Lower leg skin (tissue), 4 donors: ENCODE data around the gene RTL10. TPM values are rescaled to one million over a fixed set of nuclear protein-coding genes. Genes with fewer than 3 reads are reported as not detected.

ENCODE experiments used
- DNase-seq, 2 donors: peaks; one replicate each; pipeline ENCODE4 v3.0.0-alpha.2; 2019; ENCODE audit warnings: low spot score in 2 of 2
- H3K4me3 ChIP-seq: fragments of 200-600 bp; sonication (generic); 2 replicates; pipeline ENCODE4 v1.5.1; 2017; ENCODE audit warnings: mild to moderate bottlenecking, low read depth; ENCODE audit not compliant: poor library complexity, severe bottlenecking
- POLR2A ChIP-seq, 2 donors: fragments of 450-650 bp; IDR thresholded peaks; one replicate each; pipeline ENCODE4 v1.6.1; 2016 to 2017; ENCODE audit warnings: antibody characterized with exemption in 2 of 2, mild to moderate bottlenecking in 1 of 2, moderate library complexity in 1 of 2
- WGBS, 2 donors: methylation state at CpG; one replicate each; pipeline ENCODE4 v1.1.5; 2018; 5-methylcytosine and 5-hydroxymethylcytosine counted together
- intact Hi-C: fragments of 100-400 bp; cut with DNase I; formaldehyde crosslinking; loops from one replicate; pipeline ENCODE4 v1.15.0; 2023; ENCODE audit warnings: low total_unique reads
- total RNA-seq, 4 donors: library from RNA; depleted of rRNA; stranded (reverse); fragments of >200 nt; gene quantifications; one replicate each; pipeline ENCODE4 v1.1.0, GENCODE V29; 2016
- TF ChIP-seq, protein P1 (sequence below), 3 donors: fragments of 450-650 bp; IDR thresholded peaks; one replicate each; pipeline ENCODE4 v1.5.1; 2016; ENCODE audit warnings: antibody characterized with exemption in 3 of 3, mild to moderate bottlenecking in 3 of 3, moderate library complexity in 2 of 3

The RTL10 gene
- total RNA-seq, 4 donors from 2014 or later: 24.5 to 28.0 (median 27.1) TPM

DNA sequence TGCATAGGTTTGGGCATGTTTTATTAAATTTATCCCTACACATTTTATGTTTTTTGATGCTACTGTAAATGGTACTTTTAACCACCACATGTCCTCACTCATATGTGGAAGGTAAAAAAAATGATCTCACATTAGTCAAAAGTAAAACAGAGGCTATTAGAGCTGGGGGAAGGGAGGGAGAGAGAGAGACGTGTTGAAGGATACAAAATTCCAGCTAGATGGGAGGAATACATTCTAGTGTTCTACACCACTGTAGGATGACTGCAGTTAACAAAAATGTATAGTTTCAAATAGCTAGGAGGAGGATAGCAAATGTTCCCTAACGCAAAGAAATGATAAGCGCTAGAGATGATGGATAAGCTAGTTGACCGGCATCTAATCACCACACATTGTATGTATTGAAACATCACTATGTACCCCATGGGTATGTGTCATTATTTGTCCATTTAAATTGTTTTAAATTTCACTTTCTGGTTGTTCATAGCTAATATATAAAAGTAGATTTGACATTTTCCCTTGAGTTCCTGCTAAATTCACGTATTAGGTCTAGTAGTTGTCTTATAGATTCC lies 9.9 kb upstream of the RTL10 start:
- WGBS, 2 donors: 92 to 96% methylated on average over 5 of the region's 5 CpGs
- intact Hi-C loops: no loop called here
- DNase-seq: no peak
- TF ChIP-seq, protein P1, sequence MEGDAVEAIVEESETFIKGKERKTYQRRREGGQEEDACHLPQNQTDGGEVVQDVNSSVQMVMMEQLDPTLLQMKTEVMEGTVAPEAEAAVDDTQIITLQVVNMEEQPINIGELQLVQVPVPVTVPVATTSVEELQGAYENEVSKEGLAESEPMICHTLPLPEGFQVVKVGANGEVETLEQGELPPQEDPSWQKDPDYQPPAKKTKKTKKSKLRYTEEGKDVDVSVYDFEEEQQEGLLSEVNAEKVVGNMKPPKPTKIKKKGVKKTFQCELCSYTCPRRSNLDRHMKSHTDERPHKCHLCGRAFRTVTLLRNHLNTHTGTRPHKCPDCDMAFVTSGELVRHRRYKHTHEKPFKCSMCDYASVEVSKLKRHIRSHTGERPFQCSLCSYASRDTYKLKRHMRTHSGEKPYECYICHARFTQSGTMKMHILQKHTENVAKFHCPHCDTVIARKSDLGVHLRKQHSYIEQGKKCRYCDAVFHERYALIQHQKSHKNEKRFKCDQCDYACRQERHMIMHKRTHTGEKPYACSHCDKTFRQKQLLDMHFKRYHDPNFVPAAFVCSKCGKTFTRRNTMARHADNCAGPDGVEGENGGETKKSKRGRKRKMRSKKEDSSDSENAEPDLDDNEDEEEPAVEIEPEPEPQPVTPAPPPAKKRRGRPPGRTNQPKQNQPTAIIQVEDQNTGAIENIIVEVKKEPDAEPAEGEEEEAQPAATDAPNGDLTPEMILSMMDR (IDR thresholded peaks at IDR 0.05): no peak
- TF ChIP-seq POLR2A (IDR thresholded peaks at IDR 0.05): no peak
- H3K4me3 ChIP-seq: no peak overlapping the region

DNA sequence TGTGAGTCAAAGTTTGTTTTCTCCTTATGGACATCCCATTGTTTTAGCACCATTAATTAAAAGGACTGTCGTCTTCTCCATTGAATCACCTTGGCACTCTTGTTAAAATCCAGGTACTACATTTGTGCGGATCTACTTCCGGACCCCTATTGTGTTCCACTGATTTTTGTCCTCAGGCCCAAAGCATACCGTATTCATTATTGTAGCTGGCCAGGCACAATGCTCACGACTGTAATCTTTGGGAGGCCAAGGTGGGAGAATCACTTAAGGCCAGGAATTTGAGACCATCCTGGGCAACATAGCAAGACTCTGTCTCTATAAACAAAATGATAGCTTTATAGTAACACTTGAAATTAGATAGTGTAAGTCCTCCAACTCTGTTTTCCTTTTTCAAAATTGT lies 8.9 kb upstream of the RTL10 start:
- H3K4me3 ChIP-seq: no peak overlapping the region
- DNase-seq: no peak
- TF ChIP-seq POLR2A (IDR thresholded peaks at IDR 0.05): no peak
- TF ChIP-seq, protein P1 (IDR thresholded peaks at IDR 0.05): no peak
- WGBS, 2 donors: 85 to 93% methylated on average over 5 of the region's 5 CpGs
- intact Hi-C loops: no loop called here

DNA sequence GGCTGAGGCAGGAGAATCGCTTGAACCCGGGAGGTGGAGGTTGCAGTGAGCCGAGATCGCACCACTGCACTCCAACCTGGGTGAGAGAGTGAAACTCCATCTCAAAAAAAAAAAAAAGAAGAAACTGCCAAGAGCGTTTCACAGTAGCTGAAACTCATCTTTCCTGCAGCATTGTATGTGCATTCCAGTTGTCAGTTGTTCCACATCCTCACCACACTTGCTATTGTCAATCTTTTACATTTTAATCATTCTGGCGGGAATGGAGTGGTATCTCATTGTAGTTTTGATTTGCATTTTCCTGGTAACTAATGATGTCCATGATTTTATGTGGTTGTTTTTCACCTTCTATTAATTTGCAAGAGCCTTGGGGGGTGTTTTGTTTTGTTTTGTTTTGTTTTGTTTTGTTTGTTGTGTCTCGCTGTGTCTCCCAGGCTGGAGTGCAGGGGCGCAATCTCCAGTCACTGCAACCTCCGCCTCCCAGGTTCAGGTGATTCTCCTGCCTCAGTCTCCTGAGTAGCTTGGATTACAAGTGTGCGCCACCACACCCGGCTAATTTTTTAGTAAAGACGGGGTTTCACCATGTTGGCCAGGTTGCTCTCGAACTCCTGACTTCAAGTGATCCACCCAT lies 8.1 kb upstream of the RTL10 start:
- TF ChIP-seq, protein P1 (IDR thresholded peaks at IDR 0.05): no peak
- no peak for TF ChIP-seq POLR2A (IDR thresholded peaks at IDR 0.05)
- intact Hi-C loops: no loop called here

DNA sequence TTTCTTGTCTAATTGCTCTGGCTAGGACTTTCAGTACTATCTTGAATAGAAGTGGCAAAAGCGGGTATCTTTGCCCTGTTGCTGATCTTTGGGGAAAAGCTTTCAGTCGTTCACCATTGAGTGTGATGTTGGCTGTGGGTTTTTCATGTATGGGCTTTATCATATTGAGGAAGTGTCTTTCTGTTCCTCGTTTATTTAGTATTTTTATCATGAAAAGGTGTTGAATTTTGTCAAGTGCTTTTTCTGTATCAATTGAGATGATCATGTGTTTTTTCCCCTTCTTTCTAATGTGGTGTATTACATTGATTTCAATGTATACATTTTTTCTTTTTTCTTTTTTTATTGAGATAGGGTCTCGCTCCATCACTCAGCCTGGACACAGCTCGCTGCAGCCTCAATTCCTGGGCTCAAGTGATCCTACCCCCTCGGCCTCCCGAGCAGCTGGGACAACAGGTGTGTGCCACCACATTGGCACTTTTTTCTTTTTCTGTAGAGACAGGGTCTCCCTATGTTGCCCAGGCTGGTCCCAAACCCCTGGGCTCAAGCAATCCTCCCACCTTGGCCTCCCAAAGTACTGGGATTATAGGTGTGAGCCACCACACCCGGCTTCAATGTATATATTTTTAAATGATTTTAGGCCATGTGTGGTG lies 5.3 kb upstream of the RTL10 start:
- WGBS, 2 donors: 95 to 96% methylated on average over 8 of the region's 8 CpGs
- TF ChIP-seq POLR2A (IDR thresholded peaks at IDR 0.05): no peak
- TF ChIP-seq, protein P1 (IDR thresholded peaks at IDR 0.05): no peak
- H3K4me3 ChIP-seq: no peak overlapping the region
- peak in 1 of 2 donors; percentile 70 for DNase-seq
- intact Hi-C loops: no loop called here

More for the DNA sequence above, 8.1 kb upstream of the RTL10 start:
- no peak overlapping the region for H3K4me3 ChIP-seq
- DNase-seq: peak in 1 of 2 donors; percentile 61
- WGBS, 2 donors: 92 to 97% methylated on average over 13 of the region's 13 CpGs

DNA sequence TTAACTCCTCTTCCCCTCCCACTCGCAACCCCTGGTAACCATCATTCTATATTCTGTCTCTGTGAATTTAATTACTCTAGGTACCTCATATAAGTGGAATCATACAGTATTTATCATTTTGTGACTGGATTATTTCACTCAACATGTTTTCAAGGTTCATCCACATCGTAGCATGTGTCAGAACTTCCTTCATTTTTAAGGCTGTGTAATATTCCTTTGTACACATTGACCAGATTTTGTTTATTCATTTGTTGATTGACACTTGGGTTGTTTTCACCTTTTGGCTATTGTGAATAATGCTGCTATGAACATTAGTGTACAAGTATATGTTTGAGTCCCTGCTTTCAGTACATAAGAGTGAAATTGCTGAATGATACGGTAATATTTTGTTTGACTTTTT lies 2.7 kb upstream of the RTL10 start:
- H3K4me3 ChIP-seq: no peak overlapping the region
- intact Hi-C loops: no loop called here
- no peak for TF ChIP-seq POLR2A (IDR thresholded peaks at IDR 0.05)
- TF ChIP-seq, protein P1 (IDR thresholded peaks at IDR 0.05): no peak
- DNase-seq: no peak
- 97 to 98% methylated on average over 3 of the region's 3 CpGs for WGBS, 2 donors
